Breast epithelium (tissue), 3 donors: ENCODE data around the gene BRIP1.

Experiments used
- CTCF ChIP-seq, 3 donors: fragments of 450-650 bp; IDR thresholded peaks; one replicate each; pipeline ENCODE4 v1.5.1; 2016 to 2017; ENCODE audit warnings: antibody characterized with exemption in 3 of 3, mild to moderate bottlenecking in 3 of 3, moderate library complexity in 3 of 3
- POLR2AphosphoS5 ChIP-seq, 3 donors: sonication (generic); formaldehyde crosslinking; IDR thresholded peaks; one replicate each; pipeline ENCODE4 v1.6.1; 2017; ENCODE audit warnings: antibody characterized with exemption in 3 of 3

GRCh38 chr17:61744804-61745203, 118.5 kb downstream of the BRIP1 start:
- TF ChIP-seq CTCF (IDR thresholded peaks at IDR 0.05), result no peak
- TF ChIP-seq POLR2AphosphoS5 (IDR thresholded peaks at IDR 0.05), result no peak
